Neural crest cell (in vitro differentiated cells): Measurements from ENCODE around the gene STOM. TPM values are rescaled to one million over a fixed set of nuclear protein-coding genes. Genes with fewer than 3 reads are reported as not detected.
A peak's percentile ranks its signal among the peaks of the same experiment; 100 is the strongest.

Source experiments
- DNase-seq: peaks from one replicate; pipeline ENCODE4 v3.0.0; 2021; ENCODE audit warnings: low read depth, mixed read lengths, low spot score
- H3K27ac Mint-ChIP-seq: one replicate; pipeline ENCODE4 v1.8.0; 2021; ENCODE audit warnings: mild to moderate bottlenecking, mixed read lengths; ENCODE audit not compliant: unreplicated experiment
- H3K27me3 Mint-ChIP-seq: 2 replicates; pipeline ENCODE4 v1.8.0; 2021; ENCODE audit warnings: low read depth, mild to moderate bottlenecking, mixed read lengths
- H3K36me3 Mint-ChIP-seq: 2 replicates; pipeline ENCODE4 v1.8.0; 2021; ENCODE audit warnings: low read depth, mild to moderate bottlenecking, mixed read lengths
- H3K4me1 Mint-ChIP-seq: 2 replicates; pipeline ENCODE4 v1.8.0; 2021; ENCODE audit warnings: mixed read lengths
- H3K4me3 Mint-ChIP-seq: one replicate; pipeline ENCODE4 v1.8.0; 2021; ENCODE audit warnings: mild to moderate bottlenecking, mixed read lengths
- H3K9me3 Mint-ChIP-seq: 2 replicates; pipeline ENCODE4 v1.8.0; 2021; ENCODE audit warnings: mixed read lengths
- CTCF ChIP-seq: fragments of 200-600 bp; sonication (generic); conservative IDR thresholded peaks from 2 replicates; pipeline ENCODE4 v1.5.0; 2021; ENCODE audit warnings: antibody characterized with exemption, mild to moderate bottlenecking
- total RNA-seq: library from RNA; stranded (reverse); gene quantifications from 2 replicates; pipeline ENCODE4 v1.2.1, GENCODE V29; 2021

STOM gene
- total RNA-seq, 1 donor from 2014 or later, result 8.9 TPM

GRCh38 chr9:121317737-121318630, 52.1 kb downstream of the STOM start:
- no peak for TF ChIP-seq CTCF
- DNase-seq, result no peak
- H3K27ac Mint-ChIP-seq, result no peak overlapping the region
- H3K9me3 Mint-ChIP-seq, result peaks cover 3% of the 10 kb centered on the region
- H3K27me3 Mint-ChIP-seq, result no peaks in the 10 kb centered on the region
- no peak overlapping the region for H3K4me3 Mint-ChIP-seq
- H3K36me3 Mint-ChIP-seq, result peaks cover 6% of the 10 kb centered on the region
- H3K4me1 Mint-ChIP-seq, result no peaks in the 10 kb centered on the region

GRCh38 chr9:121316852-121317373, 53.1 kb downstream of the STOM start:
- Mint-ChIP-seq H3K4me1 (no peaks in the 10 kb centered on the region), H3K4me3 (no peak overlapping the region), H3K27me3 (no peaks in the 10 kb centered on the region), H3K27ac (no peak overlapping the region), H3K9me3 (no peaks in the 10 kb centered on the region), H3K36me3 (no peaks in the 10 kb centered on the region)
- no peak for DNase-seq
- no peak for TF ChIP-seq CTCF

GRCh38 chr9:121316378-121316777, 53.7 kb downstream of the STOM start:
- no peaks in the 10 kb centered on the region for H3K27me3 Mint-ChIP-seq
- TF ChIP-seq CTCF, result no peak
- H3K9me3 Mint-ChIP-seq, result no peaks in the 10 kb centered on the region
- no peaks in the 10 kb centered on the region for H3K4me1 Mint-ChIP-seq
- H3K27ac Mint-ChIP-seq, result no peak overlapping the region
- no peaks in the 10 kb centered on the region for H3K36me3 Mint-ChIP-seq
- H3K4me3 Mint-ChIP-seq, result no peak overlapping the region
- no peak for DNase-seq

- Mint-ChIP-seq H3K4me1 (no peaks in the 10 kb centered on the region), H3K9me3 (no peaks in the 10 kb centered on the region), H3K27me3 (no peaks in the 10 kb centered on the region), H3K4me3 (no peak overlapping the region), H3K27ac (peak overlapping the region; percentile 84), H3K36me3 (no peaks in the 10 kb centered on the region)
- DNase-seq, result no peak
- TF ChIP-seq CTCF, result no peak
Observed at GRCh38 chr9:121313458-121314152, 56.4 kb downstream of the STOM start.

GRCh38 chr9:121312169-121312568, 57.9 kb downstream of the STOM start:
- H3K4me3 Mint-ChIP-seq, result no peak overlapping the region
- no peak overlapping the region for H3K27ac Mint-ChIP-seq
- no peaks in the 10 kb centered on the region for H3K9me3 Mint-ChIP-seq
- no peaks in the 10 kb centered on the region for H3K27me3 Mint-ChIP-seq
- no peak for DNase-seq
- no peaks in the 10 kb centered on the region for H3K4me1 Mint-ChIP-seq
- H3K36me3 Mint-ChIP-seq, result peaks cover 3% of the 10 kb centered on the region
- no peak for TF ChIP-seq CTCF
